Stimulated activated naive CD8-positive, alpha-beta T cell treated with anti-CD3 and anti-CD28 coated beads, Interleukin-15, amount 100 ng/mL, for 72 hours (primary cell): ENCODE measurements around the gene SCAPER.
A peak's percentile ranks its signal among the peaks of the same experiment; 100 is the strongest.

Experiments
- ATAC-seq: fragments of 150-1000 bp; cut with Tn5 transposase; 2 replicates; pipeline ENCODE4 v1.10.0; 2021; ENCODE audit warnings: mild to moderate bottlenecking, moderate library complexity
- DNase-seq, 2 donors: peaks; one replicate each; pipeline ENCODE4 v3.0.0; 2021 to 2022
- H3K27ac Mint-ChIP-seq, 2 donors: one replicate each; pipeline ENCODE4 v1.8.0; 2022; ENCODE audit warnings: mild to moderate bottlenecking in 2 of 2, mixed read lengths in 2 of 2, moderate library complexity in 2 of 2
- H3K27me3 Mint-ChIP-seq: one replicate; pipeline ENCODE4 v1.8.0; 2022; ENCODE audit warnings: mixed read lengths
- H3K4me1 Mint-ChIP-seq: one replicate; pipeline ENCODE4 v1.8.0; 2022; ENCODE audit warnings: mild to moderate bottlenecking, mixed read lengths
- H3K4me3 Mint-ChIP-seq, 2 donors: one replicate each; pipeline ENCODE4 v1.8.0; 2022; ENCODE audit warnings: mild to moderate bottlenecking in 2 of 2, mixed read lengths in 2 of 2, moderate library complexity in 1 of 2
- H3K9me3 Mint-ChIP-seq, 2 donors: one replicate each; pipeline ENCODE4 v1.8.0; 2022; ENCODE audit warnings: mixed read lengths in 2 of 2

SCAPER gene, protein sequence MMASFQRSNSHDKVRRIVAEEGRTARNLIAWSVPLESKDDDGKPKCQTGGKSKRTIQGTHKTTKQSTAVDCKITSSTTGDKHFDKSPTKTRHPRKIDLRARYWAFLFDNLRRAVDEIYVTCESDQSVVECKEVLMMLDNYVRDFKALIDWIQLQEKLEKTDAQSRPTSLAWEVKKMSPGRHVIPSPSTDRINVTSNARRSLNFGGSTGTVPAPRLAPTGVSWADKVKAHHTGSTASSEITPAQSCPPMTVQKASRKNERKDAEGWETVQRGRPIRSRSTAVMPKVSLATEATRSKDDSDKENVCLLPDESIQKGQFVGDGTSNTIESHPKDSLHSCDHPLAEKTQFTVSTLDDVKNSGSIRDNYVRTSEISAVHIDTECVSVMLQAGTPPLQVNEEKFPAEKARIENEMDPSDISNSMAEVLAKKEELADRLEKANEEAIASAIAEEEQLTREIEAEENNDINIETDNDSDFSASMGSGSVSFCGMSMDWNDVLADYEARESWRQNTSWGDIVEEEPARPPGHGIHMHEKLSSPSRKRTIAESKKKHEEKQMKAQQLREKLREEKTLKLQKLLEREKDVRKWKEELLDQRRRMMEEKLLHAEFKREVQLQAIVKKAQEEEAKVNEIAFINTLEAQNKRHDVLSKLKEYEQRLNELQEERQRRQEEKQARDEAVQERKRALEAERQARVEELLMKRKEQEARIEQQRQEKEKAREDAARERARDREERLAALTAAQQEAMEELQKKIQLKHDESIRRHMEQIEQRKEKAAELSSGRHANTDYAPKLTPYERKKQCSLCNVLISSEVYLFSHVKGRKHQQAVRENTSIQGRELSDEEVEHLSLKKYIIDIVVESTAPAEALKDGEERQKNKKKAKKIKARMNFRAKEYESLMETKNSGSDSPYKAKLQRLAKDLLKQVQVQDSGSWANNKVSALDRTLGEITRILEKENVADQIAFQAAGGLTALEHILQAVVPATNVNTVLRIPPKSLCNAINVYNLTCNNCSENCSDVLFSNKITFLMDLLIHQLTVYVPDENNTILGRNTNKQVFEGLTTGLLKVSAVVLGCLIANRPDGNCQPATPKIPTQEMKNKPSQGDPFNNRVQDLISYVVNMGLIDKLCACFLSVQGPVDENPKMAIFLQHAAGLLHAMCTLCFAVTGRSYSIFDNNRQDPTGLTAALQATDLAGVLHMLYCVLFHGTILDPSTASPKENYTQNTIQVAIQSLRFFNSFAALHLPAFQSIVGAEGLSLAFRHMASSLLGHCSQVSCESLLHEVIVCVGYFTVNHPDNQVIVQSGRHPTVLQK (N-terminal part only)

DNA sequence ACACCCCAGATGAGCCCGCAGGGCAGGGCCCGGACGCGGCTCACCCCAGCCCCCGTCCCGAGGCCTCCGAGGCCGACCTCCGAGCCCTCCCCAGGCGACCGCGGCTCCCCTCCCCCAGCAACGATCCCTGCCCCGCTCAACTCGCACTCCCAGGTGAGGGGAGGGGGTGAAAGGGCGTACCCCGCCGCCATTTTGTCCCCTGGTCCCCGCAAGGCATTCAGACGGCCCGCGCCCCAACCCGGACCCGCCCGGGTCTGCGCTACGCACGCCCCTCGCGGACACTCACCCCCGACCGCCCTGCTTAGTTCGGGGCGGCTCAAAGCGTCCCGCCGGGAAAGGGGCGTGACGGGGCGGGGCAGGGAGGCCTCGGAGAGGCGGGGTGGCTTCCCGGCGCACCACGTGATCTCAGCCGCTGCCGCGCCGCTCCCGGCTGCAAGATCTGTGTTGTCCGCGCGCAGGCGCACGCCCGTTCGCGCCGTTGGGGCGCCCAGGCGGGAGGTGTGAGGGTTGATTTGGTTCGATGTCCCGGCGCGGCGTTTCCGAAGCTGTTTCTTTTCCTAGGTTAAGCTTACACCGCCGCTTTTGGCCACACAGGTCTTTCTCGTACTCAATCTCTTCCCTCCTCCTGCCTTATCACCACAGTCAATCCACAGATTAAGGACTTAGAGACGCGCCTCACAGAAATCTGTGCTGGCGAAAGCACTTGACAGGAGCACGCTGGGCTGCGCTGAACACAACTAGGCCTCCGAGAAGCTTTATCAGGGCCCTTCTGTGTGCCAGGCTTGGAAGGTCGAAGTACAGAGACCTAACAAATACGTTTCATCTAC, at the start of gene SCAPER:
TSS of gene SCAPER (minus strand) at position 328 of the 827 bp plus-strand sequence. CDS start 21,523 bp downstream, outside the sequence.
- no peaks in the 10 kb centered on the region for H3K27me3 Mint-ChIP-seq
- H3K27ac Mint-ChIP-seq = peak within 1 kb of the TSS; percentile 97 to 98
- peak; percentile 89 to 91 for DNase-seq
- H3K4me1 Mint-ChIP-seq = peaks cover 36% of the 10 kb centered on the region
- H3K9me3 Mint-ChIP-seq = no peaks in the 10 kb centered on the region
- peak; percentile 94 for ATAC-seq
- H3K4me3 Mint-ChIP-seq = peak within 1 kb of the TSS; percentile 96 to 97

DNA sequence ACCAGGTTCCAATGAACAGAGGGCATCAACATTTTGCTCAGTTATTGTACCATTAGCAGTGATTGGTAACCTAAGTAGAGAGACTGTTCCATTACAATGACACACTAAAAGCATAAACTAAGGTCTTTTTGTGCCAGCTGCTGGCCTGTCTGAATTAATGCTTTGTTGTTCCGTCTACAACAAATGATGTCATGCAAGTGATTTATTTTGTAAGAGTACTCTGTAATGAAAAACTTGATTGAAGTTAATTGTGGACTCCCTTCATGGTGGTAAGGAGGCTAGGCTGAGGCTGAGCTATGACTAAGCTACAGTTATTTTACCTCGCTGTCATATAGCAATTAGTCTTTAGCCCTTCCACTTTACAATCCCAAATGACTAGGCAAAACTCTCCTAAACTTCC, 49.6 kb upstream of the SCAPER start:
- Mint-ChIP-seq H3K27me3 (no peaks in the 10 kb centered on the region), H3K27ac (no peak overlapping the region), H3K9me3 (no peaks in the 10 kb centered on the region), H3K4me1 (peaks cover 6% of the 10 kb centered on the region), H3K4me3 (no peak overlapping the region)
- ATAC-seq (no peak), DNase-seq (no peak)

DNA sequence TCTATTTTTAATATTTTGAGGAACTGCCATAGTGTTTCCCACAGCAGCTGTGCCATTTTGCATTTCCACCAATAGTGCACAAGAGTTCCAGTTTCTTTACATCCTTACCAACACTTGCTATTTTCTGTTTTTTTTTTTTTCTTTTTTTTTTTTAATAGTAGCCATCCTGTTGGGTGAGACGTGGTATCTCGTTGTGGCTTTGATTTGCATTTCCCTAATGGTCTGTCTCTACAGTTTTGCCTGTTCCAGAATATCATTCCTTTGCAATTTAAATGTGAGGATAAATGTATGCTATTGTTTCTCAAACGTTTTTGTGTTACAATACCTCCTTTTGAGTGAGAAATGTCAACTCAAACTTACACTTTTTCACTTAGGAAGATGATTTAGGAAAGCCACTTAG, 48.8 kb upstream of the SCAPER start:
- Mint-ChIP-seq H3K4me1 (peaks cover 6% of the 10 kb centered on the region), H3K27ac (no peak overlapping the region), H3K27me3 (no peaks in the 10 kb centered on the region), H3K9me3 (no peaks in the 10 kb centered on the region), H3K4me3 (no peak overlapping the region)
- ATAC-seq = no peak
- DNase-seq = no peak

DNA sequence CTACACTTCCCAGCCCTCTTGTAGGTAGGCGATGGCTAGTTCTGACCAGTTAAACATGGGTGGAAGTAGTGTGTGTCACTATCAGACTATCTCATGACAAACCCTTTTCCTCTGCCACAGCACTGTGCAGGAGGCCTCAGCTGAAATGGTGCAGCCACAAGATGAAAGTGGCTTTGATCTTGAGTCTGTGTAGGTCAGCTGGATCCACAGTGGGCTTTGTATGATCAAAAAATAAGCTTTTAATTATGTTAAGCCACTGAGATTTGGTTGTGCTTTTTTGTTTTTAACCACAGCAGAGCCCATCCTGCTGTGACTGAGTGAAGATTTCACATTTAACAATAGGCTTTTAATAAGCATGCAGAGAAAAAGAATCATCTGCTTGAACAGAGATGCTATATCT, 46.1 kb upstream of the SCAPER start:
- DNase-seq (no peak), ATAC-seq (no peak)
- Mint-ChIP-seq H3K27ac (no peak overlapping the region), H3K9me3 (no peaks in the 10 kb centered on the region), H3K4me1 (peaks cover 6% of the 10 kb centered on the region), H3K27me3 (no peaks in the 10 kb centered on the region), H3K4me3 (no peak overlapping the region)

DNA sequence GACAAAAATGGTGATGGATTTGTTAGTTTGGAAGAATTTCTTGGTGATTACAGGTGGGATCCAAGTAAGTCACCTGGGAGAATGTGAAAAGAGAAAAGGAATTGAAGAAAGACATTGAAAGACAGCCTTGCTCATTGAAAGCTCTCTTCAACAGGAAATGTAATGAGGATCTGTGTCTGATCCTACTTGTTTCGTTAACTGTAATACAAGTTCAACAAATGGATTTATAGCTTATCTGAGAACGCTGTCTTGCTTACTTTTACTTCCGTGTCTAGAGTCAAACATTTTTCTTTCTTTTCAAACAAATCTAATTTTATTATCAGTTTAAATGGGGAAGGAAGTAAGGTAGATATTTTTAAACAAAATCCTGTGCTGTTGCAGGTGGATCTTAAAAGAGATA, 42.3 kb upstream of the SCAPER start:
- Mint-ChIP-seq H3K4me3 (no peak overlapping the region), H3K9me3 (no peaks in the 10 kb centered on the region), H3K27ac (peak overlapping the region in 1 of 2 donors; percentile 14), H3K27me3 (no peaks in the 10 kb centered on the region), H3K4me1 (peaks cover 12% of the 10 kb centered on the region)
- ATAC-seq (no peak), DNase-seq (no peak)

DNA sequence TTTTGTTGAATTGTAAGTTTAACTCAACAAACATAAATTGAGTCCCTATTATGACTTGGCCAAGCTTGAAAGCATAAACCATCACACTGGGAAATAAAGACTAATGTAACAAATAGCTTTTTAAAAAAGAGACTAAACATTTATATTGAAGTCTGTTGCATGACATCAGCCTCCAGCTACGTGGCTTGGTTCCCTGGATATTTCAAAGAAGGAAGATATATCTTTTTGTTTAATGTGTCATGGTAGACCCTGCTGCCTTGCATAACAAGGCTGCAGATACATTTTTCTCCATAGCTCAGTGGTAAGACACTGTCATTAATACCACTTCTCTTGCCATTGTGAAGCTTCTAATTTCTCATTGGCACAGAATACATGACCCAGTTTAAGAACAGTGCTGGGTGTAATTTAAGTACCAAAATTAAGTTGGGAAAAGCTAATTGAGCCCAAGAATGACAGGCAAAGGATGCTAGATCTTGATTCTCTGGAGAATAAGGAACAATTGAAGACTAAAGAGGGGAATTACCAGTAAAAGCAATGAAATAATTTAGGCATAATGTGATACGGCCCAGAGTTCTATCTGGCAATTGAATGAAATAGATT, 40.5 kb upstream of the SCAPER start:
- Mint-ChIP-seq H3K27me3 (no peaks in the 10 kb centered on the region), H3K4me3 (no peak overlapping the region), H3K27ac (peak overlapping the region in 1 of 2 donors; percentile 84), H3K9me3 (no peaks in the 10 kb centered on the region), H3K4me1 (peaks cover 6% of the 10 kb centered on the region)
- DNase-seq = no peak
- no peak for ATAC-seq

DNA sequence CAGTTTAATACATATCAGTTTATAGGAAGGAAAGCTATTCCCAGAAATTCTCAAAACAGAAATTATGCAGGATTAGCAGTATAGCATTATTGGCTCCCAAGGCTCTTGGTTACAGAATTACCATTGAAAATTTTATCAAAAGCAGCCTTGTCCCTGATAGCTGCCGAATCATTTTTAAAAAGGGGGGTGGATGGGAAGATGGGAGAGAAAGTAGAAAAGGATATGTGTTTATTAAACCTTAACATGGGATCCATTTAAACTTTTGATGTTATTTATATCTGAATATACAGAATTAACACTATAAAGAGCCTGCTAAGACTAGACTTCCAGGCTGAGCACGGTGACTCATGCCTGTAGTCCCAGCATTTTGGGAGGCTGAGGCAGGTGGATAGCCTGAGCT, 37.2 kb upstream of the SCAPER start:
- Mint-ChIP-seq H3K4me1 (peaks cover 9% of the 10 kb centered on the region), H3K27me3 (no peaks in the 10 kb centered on the region), H3K4me3 (no peak overlapping the region), H3K9me3 (no peaks in the 10 kb centered on the region), H3K27ac (no peak overlapping the region)
- DNase-seq (no peak), ATAC-seq (no peak)

DNA sequence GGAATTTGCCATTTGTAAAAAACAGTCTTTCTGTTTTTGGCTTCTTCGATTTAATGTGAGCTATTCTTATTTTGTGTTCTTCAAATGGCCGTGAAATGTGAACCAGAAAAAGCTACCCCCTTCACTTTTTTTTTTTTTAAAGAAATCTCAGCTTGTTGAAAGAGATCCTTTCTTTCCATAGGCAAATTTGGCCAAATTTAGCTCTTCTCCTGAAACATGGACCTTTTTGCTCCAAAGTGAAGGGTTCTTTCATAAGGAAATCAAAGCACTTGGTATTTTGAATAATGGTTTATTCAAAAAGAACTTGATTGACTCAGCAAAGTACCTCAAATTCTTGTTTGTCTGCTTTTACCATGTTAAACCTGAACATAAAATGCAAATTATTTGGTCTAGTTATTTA, 36.5 kb upstream of the SCAPER start:
- Mint-ChIP-seq H3K4me3 (no peak overlapping the region), H3K4me1 (peaks cover 16% of the 10 kb centered on the region), H3K27ac (no peak overlapping the region), H3K9me3 (no peaks in the 10 kb centered on the region), H3K27me3 (no peaks in the 10 kb centered on the region)
- no peak for DNase-seq
- ATAC-seq = no peak

DNA sequence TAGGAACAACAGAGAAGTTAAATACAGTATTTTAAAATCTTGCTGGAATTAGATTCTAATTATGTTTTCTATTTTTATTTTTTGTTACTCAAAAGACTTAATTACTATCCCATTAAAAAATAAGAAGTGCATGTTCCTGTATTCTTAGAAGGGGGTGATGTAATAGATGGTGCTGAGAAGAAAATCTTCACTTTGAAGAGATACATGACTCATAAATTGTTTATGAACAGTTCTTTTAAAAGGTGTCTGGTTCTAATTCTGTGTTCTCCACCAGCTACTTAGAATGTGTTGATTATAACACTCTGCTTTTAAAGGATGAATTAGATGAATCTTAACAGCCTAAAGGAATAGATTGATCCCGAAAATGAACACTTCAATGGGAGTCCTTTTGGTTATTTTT, 34.6 kb upstream of the SCAPER start:
- Mint-ChIP-seq H3K9me3 (no peaks in the 10 kb centered on the region), H3K4me1 (peaks cover 30% of the 10 kb centered on the region), H3K4me3 (no peak overlapping the region), H3K27me3 (no peaks in the 10 kb centered on the region), H3K27ac (peak overlapping the region; percentile 95 to 96)
- ATAC-seq = peak; percentile 76
- no peak for DNase-seq

DNA sequence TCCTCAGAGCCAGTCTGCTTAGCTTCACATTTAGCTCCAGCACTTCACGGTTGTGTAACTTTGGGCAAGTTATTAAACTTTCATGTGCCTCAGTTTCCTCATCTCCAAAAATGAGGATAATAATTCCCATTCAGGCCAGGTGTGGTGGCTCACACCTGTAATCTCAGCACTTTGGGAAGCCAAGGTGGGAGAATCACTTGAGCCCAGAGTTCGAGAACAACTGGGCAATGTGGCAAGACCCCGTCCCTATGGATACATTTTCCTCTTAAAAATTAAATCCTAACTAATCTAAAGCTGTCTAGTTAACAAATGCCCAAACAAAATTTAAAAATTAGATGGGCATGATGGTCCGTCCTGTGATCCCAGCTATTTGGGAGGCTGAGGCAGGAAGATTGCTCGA, 33.6 kb upstream of the SCAPER start:
- peaks cover 27% of the 10 kb centered on the region for H3K4me1 Mint-ChIP-seq
- H3K9me3 Mint-ChIP-seq = no peaks in the 10 kb centered on the region
- H3K4me3 Mint-ChIP-seq = no peak overlapping the region
- no peaks in the 10 kb centered on the region for H3K27me3 Mint-ChIP-seq
- no peak for DNase-seq
- H3K27ac Mint-ChIP-seq = peak overlapping the region; percentile 19 to 69
- no peak for ATAC-seq

DNA sequence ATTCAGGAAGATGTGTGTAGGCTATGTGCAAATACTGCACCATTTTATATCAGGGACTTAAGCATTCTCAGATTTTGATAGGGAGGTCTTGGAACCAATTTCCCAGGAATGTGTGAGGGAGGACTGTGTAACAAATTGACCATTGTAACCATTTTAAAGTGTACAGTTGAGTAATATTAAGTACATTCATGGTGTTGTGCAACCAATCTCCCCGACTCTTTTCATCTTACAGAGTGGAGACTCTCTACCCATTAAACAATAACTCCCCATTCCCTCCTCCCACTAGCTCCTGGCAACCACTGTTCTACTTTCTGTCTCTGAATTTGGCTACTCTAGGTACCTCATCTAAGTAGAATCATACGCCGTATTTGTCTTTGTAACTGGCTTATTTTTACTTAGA, 31.5 kb upstream of the SCAPER start:
- Mint-ChIP-seq H3K4me1 (peaks cover 38% of the 10 kb centered on the region), H3K27ac (no peak overlapping the region), H3K4me3 (no peak overlapping the region), H3K9me3 (no peaks in the 10 kb centered on the region), H3K27me3 (no peaks in the 10 kb centered on the region)
- DNase-seq = no peak
- ATAC-seq = no peak

DNA sequence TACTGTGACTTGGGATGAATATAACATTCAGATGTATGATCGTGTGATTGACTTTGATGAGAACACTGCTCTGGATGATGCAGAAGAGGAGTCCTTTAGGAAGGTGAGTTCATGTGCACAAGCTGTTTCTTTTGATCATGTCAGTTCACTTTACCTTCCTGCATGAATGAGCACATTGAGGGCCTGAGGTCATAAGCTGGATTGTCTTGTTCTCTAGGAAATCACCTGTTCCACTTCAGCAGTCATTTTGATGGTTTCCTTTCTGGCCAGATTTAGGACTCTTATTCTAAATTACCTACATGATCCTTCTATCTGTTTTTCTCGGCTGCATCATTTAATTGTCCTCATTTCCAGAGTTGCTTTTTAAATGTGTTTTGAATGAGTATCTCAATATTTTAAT, 30.5 kb upstream of the SCAPER start:
- DNase-seq (no peak), ATAC-seq (no peak)
- Mint-ChIP-seq H3K9me3 (no peaks in the 10 kb centered on the region), H3K27me3 (no peaks in the 10 kb centered on the region), H3K27ac (peak overlapping the region in 1 of 2 donors; percentile 1), H3K4me1 (peaks cover 45% of the 10 kb centered on the region), H3K4me3 (peak overlapping the region in 1 of 2 donors; percentile 44)

DNA sequence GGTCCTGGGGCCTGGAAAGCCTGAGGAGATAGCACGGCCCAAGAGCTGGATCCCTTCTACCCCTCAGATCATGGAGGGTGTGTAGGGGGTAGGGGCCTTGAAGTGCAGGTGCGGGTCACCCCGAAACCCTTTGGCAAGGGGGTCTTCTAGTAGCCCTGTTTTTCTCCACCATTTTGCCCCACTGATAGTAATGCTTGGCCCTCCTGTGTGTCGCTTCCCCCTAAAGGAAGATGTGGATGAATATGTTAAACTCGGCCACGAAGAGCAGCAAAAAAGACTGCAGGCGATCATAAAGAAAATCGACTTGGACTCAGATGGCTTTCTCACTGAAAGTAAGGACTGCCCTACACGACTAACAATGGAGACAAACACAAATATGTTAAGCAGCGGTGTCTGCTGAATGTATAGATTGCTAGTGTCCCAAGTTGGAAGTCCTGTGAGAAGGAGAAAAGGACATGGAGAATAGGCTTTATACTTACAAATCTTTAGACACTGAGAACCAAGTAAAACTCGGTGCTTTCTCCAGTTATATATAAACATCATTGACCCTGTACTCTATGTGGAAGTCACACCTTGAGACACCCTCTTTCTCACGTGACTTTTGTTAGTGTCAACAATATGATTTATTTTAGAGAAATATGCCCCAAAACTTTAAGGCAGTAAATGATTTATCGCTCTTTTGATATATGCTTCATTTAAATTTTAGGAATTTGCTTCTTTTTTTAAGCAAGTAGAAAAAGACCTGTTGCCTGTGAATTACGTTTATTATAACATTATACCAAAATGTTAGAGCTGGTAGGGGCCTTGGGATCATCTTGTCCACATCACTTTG, 27.2 kb upstream of the SCAPER start:
- Mint-ChIP-seq H3K27ac (peak overlapping the region; percentile 84 to 89), H3K9me3 (no peaks in the 10 kb centered on the region), H3K27me3 (no peaks in the 10 kb centered on the region), H3K4me1 (peaks cover 51% of the 10 kb centered on the region), H3K4me3 (peak overlapping the region; percentile 84 to 86)
- ATAC-seq (peak; percentile 28), DNase-seq (no peak)
